22Rv1 (cell line): ENCODE data around the gene PLXNC1.

Source experiments
- ZFX ChIP-seq: fragments of 450-650 bp; IDR thresholded peaks from 2 replicates; pipeline ENCODE4 v1.6.1; 2017; ENCODE audit warnings: antibody characterized with exemption, borderline replicate concordance
- TF ChIP-seq, protein P1 (sequence below): fragments of 450-650 bp; IDR thresholded peaks from 2 replicates; pipeline ENCODE4 v1.5.1; 2017; ENCODE audit warnings: mild to moderate bottlenecking

DNA sequence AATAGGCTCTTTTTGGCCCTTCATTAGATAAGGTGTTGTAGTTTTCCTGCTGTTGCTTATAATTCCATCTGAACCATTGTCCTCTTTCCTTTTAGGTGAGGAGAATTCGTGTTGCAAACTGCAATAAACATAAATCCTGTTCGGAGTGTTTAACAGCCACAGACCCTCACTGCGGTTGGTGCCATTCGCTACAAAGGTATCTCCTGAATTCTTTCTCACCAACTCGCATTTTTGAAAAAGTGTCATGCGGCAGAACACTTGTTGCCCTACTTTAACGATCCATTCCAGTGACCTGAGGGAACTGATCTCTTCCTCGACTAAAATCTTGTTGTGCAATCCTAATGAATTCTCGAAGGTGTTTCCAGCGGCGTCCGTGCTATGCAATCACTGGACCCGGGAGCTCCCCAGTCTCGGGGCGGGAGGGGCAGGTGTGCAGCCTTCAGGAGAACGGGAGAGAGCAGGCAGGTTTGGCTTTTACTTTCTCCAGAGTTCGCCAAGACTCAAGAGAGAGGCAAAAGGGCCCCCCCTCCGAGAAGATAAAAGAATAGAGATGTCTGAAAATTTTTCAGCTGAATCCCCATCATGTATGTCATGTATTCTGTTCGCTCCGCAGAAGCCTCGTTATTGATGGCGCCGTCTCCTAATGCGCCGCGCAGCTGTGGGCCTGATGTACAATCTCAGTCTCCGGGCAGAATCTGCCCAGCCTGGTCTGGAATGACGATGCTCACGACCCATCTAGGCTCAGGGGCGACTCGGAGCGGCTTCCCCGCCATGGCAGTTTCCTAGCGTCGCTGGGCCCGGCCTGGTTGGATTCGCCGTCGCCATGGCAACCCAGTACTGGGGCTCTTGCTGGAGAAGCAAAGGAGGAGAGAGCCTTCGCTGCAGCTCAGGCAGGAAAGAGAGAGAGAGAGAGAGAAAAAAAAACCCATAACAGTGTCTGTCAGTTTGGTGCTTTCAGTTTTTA, 38.2 kb downstream of the PLXNC1 start:
- TF ChIP-seq, protein P1, sequence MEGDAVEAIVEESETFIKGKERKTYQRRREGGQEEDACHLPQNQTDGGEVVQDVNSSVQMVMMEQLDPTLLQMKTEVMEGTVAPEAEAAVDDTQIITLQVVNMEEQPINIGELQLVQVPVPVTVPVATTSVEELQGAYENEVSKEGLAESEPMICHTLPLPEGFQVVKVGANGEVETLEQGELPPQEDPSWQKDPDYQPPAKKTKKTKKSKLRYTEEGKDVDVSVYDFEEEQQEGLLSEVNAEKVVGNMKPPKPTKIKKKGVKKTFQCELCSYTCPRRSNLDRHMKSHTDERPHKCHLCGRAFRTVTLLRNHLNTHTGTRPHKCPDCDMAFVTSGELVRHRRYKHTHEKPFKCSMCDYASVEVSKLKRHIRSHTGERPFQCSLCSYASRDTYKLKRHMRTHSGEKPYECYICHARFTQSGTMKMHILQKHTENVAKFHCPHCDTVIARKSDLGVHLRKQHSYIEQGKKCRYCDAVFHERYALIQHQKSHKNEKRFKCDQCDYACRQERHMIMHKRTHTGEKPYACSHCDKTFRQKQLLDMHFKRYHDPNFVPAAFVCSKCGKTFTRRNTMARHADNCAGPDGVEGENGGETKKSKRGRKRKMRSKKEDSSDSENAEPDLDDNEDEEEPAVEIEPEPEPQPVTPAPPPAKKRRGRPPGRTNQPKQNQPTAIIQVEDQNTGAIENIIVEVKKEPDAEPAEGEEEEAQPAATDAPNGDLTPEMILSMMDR, result no peak
- no peak for TF ChIP-seq ZFX
